ENCODE results near the gene DAP. TPM values are rescaled to one million over a fixed set of nuclear protein-coding genes. Genes with fewer than 3 reads are reported as not detected.
"Not testable (repeated sequence)": the region's sequence is repeated elsewhere in the genome, so short reads cannot be mapped to it uniquely, and the experiment has no call there.

Gene DAP
- total RNA-seq, 1 experiment from 2014 or later: 138 TPM

- Mint-ChIP-seq H3K4me3 (ENCODE audit: low read depth, unreplicated experiment) (no peak overlapping the region), H3K27me3 (ENCODE audit: unreplicated experiment) (no peaks in the 10 kb centered on the region), H3K27ac (ENCODE audit: unreplicated experiment) (no peak overlapping the region), H3K36me3 (ENCODE audit: insufficient read depth, unreplicated experiment) (no peaks in the 10 kb centered on the region), H3K4me1 (ENCODE audit: low read depth, unreplicated experiment) (no peaks in the 10 kb centered on the region), H3K9me3 (ENCODE audit: low read depth, unreplicated experiment) (peaks cover 3% of the 10 kb centered on the region)
- intact Hi-C loops (cut with micrococcal nuclease; ENCODE audit: unreplicated experiment): no loop called here
- no TSS peak for BruUV-seq (replicated peaks)
- no peak for DNase-seq
- CTCF ChIA-PET: no interaction called here
- TF ChIP-seq CTCF (IDR thresholded peaks at IDR 0.05; ENCODE audit: unreplicated experiment): no peak
These were observed 118.7 kb downstream of the DAP start for GRCh38 chr5:10642367-10642766.

GRCh38 chr5:10639846-10640368 lies 121.1 kb downstream of the DAP start:
- no peak for TF ChIP-seq CTCF (IDR thresholded peaks at IDR 0.05; ENCODE audit: unreplicated experiment)
- CTCF ChIA-PET: no interaction called here
- no peak overlapping the region for H3K27ac Mint-ChIP-seq (ENCODE audit: unreplicated experiment)
- no peak for DNase-seq
- no TSS peak for BruUV-seq (replicated peaks)
- no peaks in the 10 kb centered on the region for H3K4me1 Mint-ChIP-seq (ENCODE audit: low read depth, unreplicated experiment)
- intact Hi-C loops (cut with micrococcal nuclease; ENCODE audit: unreplicated experiment): no loop called here
- H3K36me3 Mint-ChIP-seq (ENCODE audit: insufficient read depth, unreplicated experiment): no peaks in the 10 kb centered on the region
- no peak overlapping the region for H3K4me3 Mint-ChIP-seq (ENCODE audit: low read depth, unreplicated experiment)
- no peaks in the 10 kb centered on the region for H3K27me3 Mint-ChIP-seq (ENCODE audit: unreplicated experiment)
- H3K9me3 Mint-ChIP-seq (ENCODE audit: low read depth, unreplicated experiment): peaks cover 3% of the 10 kb centered on the region

GRCh38 chr5:10638723-10639122 lies 122.3 kb downstream of the DAP start:
- peak overlapping the region; percentile 33 for H3K27ac Mint-ChIP-seq (ENCODE audit: unreplicated experiment)
- H3K36me3 Mint-ChIP-seq (ENCODE audit: insufficient read depth, unreplicated experiment); H3K4me1 Mint-ChIP-seq (ENCODE audit: low read depth, unreplicated experiment); H3K9me3 Mint-ChIP-seq (ENCODE audit: low read depth, unreplicated experiment); BruUV-seq (replicated peaks); H3K27me3 Mint-ChIP-seq (ENCODE audit: unreplicated experiment); CTCF ChIA-PET; H3K4me3 Mint-ChIP-seq (ENCODE audit: low read depth, unreplicated experiment); intact Hi-C loops (cut with micrococcal nuclease; ENCODE audit: unreplicated experiment); DNase-seq: not testable (repeated sequence)

- Mint-ChIP-seq H3K4me1 (ENCODE audit: low read depth, unreplicated experiment) (no peaks in the 10 kb centered on the region), H3K4me3 (ENCODE audit: low read depth, unreplicated experiment) (no peak overlapping the region), H3K36me3 (ENCODE audit: insufficient read depth, unreplicated experiment) (no peaks in the 10 kb centered on the region), H3K9me3 (ENCODE audit: low read depth, unreplicated experiment) (peaks cover 3% of the 10 kb centered on the region), H3K27ac (ENCODE audit: unreplicated experiment) (no peak overlapping the region), H3K27me3 (ENCODE audit: unreplicated experiment) (no peaks in the 10 kb centered on the region)
- no TSS peak for BruUV-seq (replicated peaks)
- intact Hi-C loops (cut with micrococcal nuclease; ENCODE audit: unreplicated experiment): no loop called here
- CTCF ChIA-PET: no interaction called here
- DNase-seq: no peak
- TF ChIP-seq CTCF (IDR thresholded peaks at IDR 0.05; ENCODE audit: unreplicated experiment): no peak
These were observed 123.1 kb downstream of the DAP start for GRCh38 chr5:10637944-10638343.

GRCh38 chr5:10636363-10637142 lies 124.5 kb downstream of the DAP start:
- Mint-ChIP-seq H3K4me1 (ENCODE audit: low read depth, unreplicated experiment) (no peaks in the 10 kb centered on the region), H3K36me3 (ENCODE audit: insufficient read depth, unreplicated experiment) (no peaks in the 10 kb centered on the region), H3K27ac (ENCODE audit: unreplicated experiment) (no peak overlapping the region), H3K27me3 (ENCODE audit: unreplicated experiment) (no peaks in the 10 kb centered on the region), H3K4me3 (ENCODE audit: low read depth, unreplicated experiment) (no peak overlapping the region), H3K9me3 (ENCODE audit: low read depth, unreplicated experiment) (peaks cover 3% of the 10 kb centered on the region)
- no peak for TF ChIP-seq CTCF (IDR thresholded peaks at IDR 0.05; ENCODE audit: unreplicated experiment)
- DNase-seq: no peak
- no TSS peak for BruUV-seq (replicated peaks)
- intact Hi-C loops (cut with micrococcal nuclease; ENCODE audit: unreplicated experiment): no loop called here
- CTCF ChIA-PET: interaction anchor here (1.5 kb wide), 1 partner anchor 9 kb away, joined by 4 read pairs; no protein-coding TSS in a partner anchor

Data from Calu3 (cell line).